GM21447 (cell line): ENCODE measurements around the gene TSPAN7.

Source experiments
- ATAC-seq: cut with Tn5 transposase; IDR thresholded peaks from one replicate; pipeline ENCODE4 v1.9.1; 2021; ENCODE audit not compliant: unreplicated experiment

TSPAN7 gene

GRCh38 chrX:38641197-38641596, 79.9 kb downstream of the TSPAN7 start:
- ATAC-seq, result no peak

- no peak for ATAC-seq
These were observed 82.6 kb downstream of the TSPAN7 start for GRCh38 chrX:38643903-38644302.

GRCh38 chrX:38646129-38646528, 84.8 kb downstream of the TSPAN7 start:
- ATAC-seq, result no peak

- no peak for ATAC-seq
These were observed 87.9 kb downstream of the TSPAN7 start for GRCh38 chrX:38649221-38649620.

- ATAC-seq, result no peak
These were observed 88.6 kb downstream of the TSPAN7 start for GRCh38 chrX:38649674-38650647.

GRCh38 chrX:38651625-38652601, 90.6 kb downstream of the TSPAN7 start:
- ATAC-seq, result no peak

GRCh38 chrX:38652934-38653442, 91.6 kb downstream of the TSPAN7 start:
- no peak for ATAC-seq

- no peak for ATAC-seq
These were observed 93.0 kb downstream of the TSPAN7 start for GRCh38 chrX:38654302-38654701.

GRCh38 chrX:38656350-38656915, 95.1 kb downstream of the TSPAN7 start:
- no peak for ATAC-seq

GRCh38 chrX:38657562-38657961, 96.2 kb downstream of the TSPAN7 start:
- no peak for ATAC-seq

GRCh38 chrX:38660395-38661102, 99.2 kb downstream of the TSPAN7 start:
- ATAC-seq, result no peak

- no peak for ATAC-seq
These were observed 99.7 kb downstream of the TSPAN7 start for GRCh38 chrX:38661103-38661441.

GRCh38 chrX:38661561-38661960, 100.2 kb downstream of the TSPAN7 start:
- ATAC-seq, result no peak

GRCh38 chrX:38662640-38663039, 101.3 kb downstream of the TSPAN7 start:
- no peak for ATAC-seq

GRCh38 chrX:38664285-38664684, 102.9 kb downstream of the TSPAN7 start:
- ATAC-seq, result no peak

GRCh38 chrX:38666909-38667308, 105.6 kb downstream of the TSPAN7 start:
- no peak for ATAC-seq

GRCh38 chrX:38668771-38669170, 107.4 kb downstream of the TSPAN7 start:
- ATAC-seq, result no peak

GRCh38 chrX:38669428-38669827, 108.1 kb downstream of the TSPAN7 start:
- no peak for ATAC-seq

GRCh38 chrX:38672646-38673045, 111.3 kb downstream of the TSPAN7 start:
- ATAC-seq, result no peak

GRCh38 chrX:38675856-38676255, 114.5 kb downstream of the TSPAN7 start:
- ATAC-seq, result no peak
